Measurements from ENCODE around the gene MLXIP.
"Not testable (repeated sequence)": the region's sequence is repeated elsewhere in the genome, so short reads cannot be mapped to it uniquely, and the experiment has no call there.

- TF ChIP-seq, protein P1, sequence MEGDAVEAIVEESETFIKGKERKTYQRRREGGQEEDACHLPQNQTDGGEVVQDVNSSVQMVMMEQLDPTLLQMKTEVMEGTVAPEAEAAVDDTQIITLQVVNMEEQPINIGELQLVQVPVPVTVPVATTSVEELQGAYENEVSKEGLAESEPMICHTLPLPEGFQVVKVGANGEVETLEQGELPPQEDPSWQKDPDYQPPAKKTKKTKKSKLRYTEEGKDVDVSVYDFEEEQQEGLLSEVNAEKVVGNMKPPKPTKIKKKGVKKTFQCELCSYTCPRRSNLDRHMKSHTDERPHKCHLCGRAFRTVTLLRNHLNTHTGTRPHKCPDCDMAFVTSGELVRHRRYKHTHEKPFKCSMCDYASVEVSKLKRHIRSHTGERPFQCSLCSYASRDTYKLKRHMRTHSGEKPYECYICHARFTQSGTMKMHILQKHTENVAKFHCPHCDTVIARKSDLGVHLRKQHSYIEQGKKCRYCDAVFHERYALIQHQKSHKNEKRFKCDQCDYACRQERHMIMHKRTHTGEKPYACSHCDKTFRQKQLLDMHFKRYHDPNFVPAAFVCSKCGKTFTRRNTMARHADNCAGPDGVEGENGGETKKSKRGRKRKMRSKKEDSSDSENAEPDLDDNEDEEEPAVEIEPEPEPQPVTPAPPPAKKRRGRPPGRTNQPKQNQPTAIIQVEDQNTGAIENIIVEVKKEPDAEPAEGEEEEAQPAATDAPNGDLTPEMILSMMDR (IDR thresholded peaks at IDR 0.05) = not testable (repeated sequence)
- TF ChIP-seq POLR2A (IDR thresholded peaks at IDR 0.05) = not testable (repeated sequence)
Measured at GRCh38 chr12:122121341-122121740, 42.8 kb downstream of the MLXIP start.
